ENCODE data around the gene EGFL7.
"Not testable (repeated sequence)": the region's sequence is repeated elsewhere in the genome, so short reads cannot be mapped to it uniquely, and the experiment has no call there.

The EGFL7 gene

DNA sequence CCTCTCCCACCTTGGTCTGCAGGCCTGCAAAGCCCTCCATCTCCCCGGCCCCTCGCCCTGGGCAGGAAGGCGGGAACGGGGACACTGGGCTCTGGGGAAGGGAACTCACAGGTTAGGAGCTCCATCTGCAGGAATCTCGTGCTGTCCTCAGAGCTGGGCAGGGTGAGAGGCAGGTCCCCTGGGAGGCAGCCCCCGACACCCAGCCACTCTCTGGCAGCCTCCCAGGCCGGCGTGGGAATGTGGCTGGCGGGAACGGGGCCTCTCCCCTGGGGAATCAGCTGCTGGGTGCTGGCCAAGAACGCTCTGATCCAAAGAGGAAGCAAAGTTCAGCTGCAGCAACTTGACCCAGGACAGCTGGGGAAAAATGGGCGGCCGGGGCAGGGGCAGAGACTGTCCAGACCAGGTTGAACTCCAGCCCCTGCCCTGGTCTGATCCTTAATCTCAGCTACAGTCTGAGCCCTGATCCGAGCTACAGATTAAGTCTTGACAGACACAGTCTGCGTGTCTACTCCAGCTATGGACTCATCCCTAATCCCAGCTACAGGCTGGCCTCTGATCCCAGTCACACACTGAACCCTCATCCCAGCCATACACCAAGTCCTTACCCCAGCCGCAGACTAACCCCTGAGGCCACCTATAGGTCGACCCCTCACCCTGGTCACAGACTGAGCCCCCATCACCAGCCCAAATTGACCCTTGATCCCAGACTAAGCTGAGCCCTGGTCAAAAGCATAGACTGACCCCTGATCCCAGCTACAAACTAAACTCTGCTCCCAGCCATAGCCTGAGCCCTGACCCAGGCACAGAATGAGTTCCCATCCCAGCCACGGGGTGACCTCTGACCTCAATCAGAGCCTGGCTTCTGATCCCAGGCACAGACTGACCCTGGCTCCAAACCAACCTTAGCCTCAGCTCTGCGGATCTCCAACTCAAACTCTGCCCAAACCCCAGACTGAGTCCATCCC is 37.3 kb upstream of the EGFL7 start:
- peak; percentile 47 for DNase-seq

DNA sequence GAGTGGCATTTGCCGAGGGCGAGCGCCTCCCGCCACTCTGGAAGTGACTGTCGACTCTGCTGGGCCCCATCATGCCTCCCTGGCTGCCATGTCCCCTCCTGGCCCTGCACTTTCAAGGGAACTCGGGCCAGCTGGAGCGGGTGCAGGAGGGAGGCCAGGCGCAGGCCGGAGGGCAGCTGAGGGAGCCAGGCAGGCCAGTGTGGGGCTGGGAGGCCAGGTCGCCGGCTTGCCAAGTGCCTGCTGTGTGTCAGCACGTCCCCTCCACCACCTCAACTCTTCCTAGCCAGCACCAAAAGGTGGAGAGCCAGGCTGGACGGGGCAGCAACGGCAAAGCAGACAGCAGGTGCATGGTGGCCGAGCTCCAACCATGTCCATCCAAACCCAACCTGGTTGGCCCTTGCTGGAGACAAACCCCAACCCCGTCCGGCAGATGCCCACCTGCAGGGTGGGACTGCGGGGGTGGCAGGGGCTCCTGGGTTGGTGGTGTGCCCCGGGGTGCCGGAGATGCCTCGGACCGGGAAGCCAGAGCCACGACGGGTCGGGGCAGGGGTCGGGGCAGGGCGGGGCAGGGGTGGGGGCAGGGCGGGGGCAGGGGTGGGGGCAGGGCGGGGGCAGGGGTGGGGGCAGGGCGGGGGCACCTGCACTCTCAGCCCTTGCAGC is 36.5 kb upstream of the EGFL7 start:
- no peak for DNase-seq

DNA sequence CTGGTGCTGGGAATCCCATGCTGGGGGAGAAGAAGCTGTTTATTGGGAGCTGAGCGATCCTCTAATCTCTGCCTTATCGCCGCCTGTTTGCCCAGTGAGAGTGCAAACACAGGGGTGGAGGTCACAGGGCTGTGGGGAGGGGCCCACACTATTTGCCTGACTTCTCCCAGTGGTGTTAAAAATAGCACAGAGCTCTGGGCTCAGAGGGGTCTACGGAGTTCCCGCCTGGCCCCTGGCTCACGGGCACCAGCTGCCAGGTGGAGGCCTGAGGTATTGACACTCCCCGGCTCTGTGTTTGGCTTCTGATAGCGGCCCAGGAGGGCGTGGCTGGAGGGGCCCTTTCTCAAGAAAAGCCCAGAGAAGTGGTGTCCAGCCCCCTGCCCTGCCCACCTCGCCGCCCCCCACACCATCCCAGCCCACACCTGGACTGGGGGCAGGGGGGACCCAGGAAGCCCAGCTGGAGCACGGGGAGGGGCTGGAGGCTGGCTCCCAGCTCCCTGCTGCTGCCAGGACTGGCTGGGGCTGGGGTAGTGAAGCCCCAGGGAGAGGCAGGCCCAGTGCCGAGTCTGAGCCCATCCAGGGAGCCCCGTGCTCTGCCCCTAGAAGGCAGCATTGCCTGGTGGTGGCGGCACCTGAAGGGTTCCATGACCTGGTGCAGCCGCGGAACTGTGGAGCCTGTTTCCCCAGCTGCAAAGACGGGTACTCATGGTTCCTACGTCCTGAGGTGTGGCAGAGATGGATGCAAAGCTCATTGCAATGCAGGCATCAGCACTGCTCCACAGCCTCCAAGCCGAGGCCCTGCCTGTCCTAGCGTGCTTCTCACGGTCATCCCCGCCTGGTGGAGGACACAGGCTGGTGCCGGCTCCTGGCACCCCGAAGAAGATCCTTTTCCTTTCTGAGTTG is 35.7 kb upstream of the EGFL7 start:
- DNase-seq, result no peak

DNA sequence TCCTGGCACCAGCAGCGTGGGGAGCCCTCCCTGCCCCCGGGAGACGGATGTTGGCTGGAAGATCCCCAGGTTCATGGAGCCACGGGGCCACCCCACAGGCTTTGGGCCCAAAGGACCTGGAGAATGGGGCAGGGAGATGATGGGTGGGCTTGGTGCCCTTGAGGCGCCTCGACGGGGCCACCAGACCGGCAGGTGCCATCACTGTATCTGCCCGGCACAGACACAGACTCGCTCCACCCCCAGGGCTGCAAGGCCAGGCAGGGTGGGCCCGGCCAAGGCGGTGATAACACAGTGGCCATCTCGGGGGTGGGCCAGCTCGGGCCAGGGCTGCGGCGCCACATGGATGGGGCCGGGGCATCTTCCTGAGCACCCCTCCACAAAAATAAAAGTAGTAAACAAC is 35.0 kb upstream of the EGFL7 start:
- no peak for DNase-seq

DNA sequence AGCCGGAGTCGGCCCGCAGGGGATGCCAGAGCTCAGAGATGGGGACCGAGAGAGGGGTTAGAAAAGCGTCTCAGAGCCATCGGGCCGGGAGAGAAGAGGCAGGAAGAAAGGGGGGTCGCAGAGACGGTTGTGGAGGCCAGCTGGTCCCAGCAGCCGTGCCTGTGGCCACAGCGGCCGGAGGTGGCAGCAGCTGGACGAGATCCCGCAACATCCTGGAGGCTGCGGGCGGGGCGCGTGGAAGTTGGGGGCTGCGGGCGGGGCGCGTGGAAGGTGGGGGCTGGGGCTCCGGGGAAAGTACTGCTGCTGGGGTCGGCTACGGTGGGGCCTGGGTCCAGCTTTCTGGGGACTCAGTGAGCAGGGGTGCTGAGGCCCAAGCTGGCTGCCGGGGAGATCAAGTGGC is 34.4 kb upstream of the EGFL7 start:
- DNase-seq, result no peak

DNA sequence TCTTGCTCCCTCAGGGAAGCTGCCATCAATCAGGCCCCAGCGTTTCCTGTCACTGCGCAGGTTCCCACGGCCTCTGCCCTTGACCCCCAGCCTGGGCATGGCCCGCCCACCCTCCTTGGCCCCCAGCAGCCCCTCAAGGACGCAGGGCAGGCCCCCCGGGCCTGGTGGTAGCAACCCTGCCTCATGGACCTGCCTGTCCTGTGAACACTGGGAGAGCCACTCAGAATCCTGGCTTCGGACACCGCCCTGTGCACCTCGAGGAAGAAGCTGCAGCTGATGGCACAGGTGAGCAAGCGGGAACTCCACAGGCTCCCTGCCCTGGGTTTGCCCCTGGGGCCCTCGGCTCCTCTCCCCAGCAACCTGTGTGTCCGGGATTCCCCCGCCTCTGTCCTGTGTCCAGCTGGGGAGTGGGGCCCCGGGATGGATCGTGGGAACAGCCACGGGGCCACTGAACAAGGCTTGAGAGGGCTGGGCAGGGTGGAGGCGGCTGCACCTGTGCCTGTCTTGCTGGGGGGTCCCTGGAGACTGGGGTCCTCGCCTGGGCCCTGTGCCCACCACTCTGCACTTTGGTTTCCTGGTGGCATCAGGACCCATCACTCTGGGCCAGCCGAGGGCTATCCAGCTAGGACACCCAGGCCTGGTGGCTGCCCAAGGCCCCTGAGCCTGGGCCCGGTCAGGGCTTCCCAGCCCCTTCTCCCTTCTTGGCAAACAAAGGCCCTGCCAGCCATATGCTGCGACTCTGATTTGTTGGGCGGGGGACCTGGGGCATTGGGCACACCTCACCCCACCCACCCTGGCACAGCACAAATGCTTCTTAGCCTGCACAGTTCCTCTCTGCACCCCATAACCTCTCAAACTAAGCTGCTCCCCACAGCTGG is 33.5 kb upstream of the EGFL7 start:
- DNase-seq, result no peak

DNA sequence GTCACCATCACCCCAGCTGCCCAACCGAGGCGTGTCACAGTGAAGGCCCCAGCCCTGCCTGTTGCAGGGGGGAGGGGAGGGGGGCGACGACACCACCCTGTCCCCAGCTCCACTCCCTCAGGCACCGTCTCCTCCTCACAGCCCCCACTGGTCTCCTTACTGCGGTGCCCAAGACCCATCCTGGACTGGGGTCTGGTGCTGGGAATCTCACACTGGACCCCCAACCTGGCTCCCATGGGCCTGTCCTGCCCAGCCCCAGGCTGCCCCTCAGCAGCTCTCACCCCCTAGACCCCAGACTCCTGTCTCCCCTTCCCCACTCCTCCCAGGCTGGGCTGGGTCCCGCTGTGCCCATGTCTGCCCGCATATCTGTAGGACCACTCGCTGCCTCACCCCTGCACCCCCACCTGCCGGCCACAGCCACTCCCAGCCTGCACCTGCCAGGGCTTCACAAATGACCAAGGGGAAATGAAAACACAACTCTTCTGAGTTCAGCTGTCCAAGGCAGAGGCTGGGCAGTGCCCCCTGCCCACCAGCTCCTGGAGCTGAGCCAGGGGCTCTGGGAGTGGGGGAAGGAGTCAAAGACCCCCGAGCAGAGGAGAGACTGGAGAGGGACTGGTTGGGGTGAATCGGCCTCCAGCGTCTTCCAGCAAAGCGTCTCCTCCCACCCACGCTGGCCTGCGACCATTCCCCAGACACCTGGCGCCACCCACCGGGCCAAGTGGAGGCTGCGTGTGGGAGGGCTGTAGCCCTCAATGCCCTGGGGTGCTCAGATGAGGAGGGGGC is 32.6 kb upstream of the EGFL7 start:
- DNase-seq, result peak; percentile 23

DNA sequence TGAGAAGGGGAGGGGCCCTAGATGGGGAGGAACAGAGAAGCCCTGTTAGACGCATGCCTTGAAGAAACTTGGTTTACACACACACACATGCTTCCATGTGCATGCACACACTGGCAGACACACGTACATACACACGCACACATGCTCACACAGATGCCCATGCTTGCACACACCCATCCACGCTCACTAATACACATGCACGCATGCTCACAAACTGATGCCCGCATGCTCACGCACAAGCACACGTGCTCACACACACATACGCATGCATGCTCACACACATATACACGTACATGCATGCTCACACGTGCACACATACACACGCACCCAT is 32.1 kb upstream of the EGFL7 start:
- no peak for DNase-seq

DNA sequence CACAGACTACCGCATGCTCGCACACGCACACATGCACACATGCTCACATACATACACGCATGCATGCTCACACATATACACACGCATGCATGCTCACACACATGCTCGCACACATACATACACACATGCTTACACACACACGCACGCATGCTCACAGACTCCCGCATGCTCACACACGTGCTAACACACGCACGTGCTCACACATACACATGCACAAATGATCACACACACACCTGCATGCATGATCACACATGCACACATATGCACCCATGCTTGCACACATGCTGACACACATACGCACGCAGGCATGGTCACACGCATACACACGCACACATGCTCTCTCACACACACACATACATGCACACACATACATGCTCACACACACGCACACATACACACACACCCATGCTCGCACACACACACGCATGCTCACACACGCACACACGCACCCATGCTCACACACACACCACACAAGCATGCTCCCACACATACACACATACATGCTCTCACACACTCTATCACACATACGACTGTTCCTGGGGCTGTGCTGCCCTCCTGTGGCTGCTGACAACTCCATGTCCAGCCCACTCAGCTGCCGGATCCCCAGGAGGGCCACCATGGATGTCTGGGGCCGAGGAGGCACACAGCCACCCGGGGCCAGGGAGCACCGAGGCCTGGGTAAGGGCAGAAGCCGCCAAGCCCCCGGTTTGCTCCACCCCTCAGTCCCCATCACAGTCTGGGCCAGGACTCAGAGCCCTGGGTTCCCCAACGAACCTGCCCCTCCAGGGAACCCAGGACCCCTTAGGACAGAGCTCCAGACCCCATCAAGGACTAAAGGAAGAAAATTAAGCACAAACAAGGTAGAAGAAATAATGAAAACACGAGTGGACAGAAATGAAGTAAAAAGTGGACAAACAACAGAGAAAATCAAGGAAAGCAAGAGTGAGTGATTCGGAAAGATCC is 31.4 kb upstream of the EGFL7 start:
- DNase-seq, result peak; percentile 74

DNA sequence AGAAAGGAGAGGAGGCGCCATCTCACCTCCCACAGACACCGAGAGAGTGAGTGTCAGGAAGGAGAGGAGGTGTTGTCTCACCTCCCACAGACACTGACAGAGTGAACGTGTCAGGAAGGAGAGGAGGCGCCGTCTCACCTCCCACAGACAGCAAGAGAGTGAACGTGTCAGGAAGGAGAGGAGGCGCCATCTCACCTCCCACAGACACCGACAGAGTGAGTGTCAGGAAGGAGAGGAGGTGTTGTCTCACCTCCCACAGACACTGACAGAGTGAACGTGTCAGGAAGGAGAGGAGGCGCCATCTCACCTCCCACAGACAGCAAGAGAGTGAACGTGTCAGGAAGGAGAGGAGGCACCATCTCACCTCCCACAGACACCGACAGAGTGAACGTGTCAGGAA is 30.6 kb upstream of the EGFL7 start:
- not testable (repeated sequence) for DNase-seq

DNA sequence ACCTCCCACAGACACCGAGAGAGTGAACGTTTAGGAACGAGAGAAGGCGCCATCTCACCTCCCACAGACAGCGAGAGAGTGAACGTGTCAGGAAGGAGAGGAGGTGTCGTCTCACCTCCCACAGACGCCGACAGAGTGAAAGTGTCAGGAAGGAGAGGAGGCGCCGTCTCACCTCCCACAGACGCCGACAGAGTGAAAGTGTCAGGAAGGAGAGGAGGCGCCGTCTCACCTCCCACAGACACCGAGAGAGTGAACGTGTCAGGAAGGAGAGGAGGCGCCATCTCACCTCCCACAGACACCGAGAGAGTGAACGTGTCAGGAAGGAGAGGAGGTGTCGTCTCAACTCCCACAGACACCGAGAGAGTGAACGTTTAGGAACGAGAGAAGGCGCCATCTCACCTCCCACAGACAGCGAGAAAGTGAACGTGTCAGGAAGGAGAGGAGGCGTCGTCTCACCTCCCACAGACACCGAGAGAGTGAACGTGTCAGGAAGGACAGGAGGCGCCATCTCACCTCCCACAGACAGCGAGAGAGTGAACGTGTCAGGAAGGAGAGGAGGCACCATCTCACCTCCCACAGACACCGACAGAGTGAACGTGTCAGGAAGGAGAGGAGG is 30.1 kb upstream of the EGFL7 start:
- not testable (repeated sequence) for DNase-seq

DNA sequence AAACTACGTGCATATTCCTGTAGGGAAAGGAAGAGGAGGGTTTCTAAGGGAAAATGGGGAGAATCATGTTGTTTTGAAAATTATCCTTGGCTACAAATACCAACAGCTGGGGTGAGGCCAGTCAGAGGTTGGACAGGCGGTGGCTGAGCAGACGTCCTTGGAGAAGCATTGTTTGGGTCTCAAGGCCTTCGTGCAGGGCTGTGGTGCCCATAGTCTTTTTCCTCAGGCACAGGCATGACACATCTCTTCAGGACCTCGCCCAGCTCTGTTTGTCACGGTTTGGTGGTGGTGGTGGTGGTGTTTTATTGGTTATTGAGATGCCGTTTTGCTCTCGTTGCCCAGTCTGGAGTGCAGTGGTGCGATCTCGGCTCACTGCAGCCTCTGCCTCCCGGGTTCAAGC is 27.8 kb upstream of the EGFL7 start:
- no peak for DNase-seq

DNA sequence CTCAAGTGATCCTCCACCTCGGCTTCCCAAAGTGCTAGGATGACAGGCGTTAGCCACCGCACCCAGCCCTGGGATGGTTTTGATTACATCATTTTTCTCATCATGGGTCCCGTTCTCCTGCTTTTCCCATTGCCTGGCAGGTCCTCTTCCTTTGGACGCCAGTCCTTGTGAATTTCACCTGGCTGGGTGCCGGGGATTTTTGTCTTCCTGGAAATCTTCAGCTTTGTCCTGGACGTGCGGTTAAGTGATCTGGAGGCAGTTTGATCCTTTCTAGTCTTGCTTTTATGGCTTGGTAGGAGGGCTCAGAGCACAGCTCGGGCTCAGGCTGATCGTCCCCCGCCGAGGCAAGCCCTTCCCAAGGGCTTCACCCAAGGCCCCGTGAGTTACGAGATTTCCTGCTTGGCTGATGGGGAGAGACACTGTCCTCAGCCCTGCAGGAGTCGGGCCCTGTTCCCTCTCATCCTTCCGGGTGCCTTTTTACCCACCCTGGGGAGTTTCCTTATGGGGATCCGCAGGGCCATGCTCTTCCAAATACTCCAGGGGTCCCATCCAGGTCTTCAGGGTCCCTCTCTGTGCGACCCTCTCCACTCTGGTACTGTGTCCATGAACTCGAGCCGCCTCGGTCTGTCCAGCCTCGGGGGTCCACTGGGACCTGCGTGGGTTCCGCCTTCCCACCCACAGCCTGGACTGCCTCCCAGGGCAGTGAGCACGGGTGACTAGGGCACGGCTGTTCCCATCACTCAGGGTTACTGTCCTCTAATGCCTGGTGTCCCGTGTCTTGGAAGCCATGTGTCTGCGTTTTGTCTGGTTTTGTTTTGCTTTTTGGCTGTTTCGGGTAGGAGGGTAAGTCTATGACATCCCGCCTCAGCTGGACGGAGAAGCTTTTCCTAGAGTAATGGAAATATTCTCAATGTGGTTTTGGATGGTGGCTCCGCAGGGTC is 22.3 kb upstream of the EGFL7 start:
- no peak for DNase-seq

DNA sequence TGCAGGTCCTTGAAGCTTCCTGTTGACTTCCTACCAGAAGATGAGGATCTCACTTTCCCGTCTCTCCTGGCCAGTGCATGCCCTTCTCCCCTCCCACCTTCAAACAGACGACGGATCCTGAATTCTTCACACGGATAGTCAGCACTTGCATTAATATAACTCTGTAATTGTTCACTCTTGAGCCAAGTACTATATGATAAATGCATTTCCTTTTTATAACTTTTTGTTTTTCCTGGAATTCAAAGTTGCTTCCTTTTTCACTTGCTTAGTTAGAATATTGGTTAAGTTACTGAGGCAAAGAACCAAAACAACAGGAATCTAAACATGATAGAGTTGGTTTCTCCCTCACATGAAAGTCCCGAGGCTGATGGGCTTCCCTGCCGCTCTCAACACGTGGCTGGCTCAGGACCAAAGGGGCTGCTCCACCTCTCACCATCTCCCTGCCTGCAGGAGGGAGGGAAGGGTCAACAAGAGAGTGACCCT is 20.2 kb upstream of the EGFL7 start:
- no peak for DNase-seq

DNA sequence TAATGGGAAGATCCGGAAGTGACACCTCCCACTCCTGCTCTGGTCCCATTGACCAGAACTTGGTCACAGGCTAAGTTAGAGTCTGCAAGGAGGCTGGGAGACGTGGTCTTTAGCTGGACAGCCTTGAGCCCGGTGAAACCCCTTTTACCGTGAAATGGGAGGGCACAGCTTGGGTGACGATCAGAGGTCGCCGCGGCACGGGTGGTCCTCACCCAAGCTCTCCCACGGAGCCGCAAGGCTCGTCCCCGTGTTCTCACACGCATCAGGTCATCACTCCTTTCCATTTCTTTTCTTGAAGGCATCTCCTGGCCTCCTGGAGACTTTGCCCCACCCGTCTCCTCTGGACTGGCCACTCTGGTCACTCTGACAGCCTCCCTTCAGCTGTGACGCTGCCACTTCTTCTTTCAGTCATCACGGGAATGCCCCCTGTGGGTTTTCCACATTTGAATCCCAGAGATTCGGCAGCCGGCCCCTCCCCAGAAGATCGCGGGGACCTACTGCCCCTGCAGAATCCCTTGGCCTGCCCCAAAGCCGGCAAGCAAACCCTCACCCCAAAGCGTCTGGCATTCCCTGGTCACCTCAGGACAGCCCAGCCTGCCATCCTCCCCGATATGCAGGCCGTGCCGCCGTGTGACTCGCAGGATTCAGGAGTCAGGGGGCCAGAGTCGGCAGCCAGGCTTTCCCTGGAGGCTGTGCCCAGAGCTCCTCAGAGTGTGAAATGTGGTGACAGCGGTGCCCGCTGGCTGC is 18.9 kb upstream of the EGFL7 start:
- DNase-seq, result no peak

DNA sequence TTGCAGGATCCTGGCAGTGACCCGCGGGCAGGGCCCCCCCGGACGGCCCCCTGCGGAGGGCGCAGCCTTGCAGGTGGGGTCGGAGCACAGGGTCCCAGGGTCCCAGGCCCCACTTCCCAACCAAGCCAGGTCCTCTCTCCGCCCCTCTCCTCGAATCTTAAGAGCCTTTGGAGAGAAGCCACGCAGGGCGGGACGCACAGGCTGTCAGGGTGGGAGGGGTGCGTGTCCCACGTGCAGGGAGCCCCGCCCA is 18.4 kb upstream of the EGFL7 start:
- DNase-seq, result peak; percentile 59

DNA sequence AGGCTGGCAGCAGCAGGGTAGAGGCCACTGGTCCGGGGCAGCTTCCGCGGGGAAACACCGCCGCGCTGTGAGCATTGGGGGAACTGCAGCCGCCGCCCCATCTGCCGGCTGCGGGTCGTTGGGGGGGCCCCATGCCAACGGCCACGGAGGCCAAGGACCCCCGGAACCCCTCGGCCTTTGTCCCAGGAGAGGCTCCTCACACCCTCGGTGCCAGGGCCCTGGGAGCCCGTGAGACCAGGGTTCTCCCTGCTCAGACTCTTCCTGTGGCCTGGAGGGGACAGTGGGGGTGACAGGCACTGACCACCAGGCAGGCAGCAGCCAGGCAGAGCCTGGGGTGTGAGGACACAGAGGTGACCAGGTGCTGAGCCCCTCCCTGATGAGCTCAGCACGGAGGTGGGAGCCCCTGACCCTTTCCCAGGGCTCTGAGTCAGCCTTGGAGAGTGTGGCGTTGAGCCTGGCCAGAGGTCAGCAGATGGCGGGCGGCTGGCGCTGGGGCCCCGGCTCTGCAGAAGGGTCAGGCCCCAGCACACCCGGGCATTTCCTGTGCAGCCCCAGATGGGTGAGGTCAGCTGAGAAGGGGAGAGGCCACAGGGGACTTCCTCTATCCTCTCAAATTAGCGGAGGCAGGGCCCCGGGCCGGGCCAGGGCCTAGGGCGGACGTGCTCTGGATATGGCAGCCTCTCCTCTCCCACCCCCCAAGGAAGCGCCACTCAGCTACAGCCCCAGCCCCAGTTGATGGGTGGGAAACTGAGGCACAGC is 17.9 kb upstream of the EGFL7 start:
- DNase-seq, result no peak

Measured in fibroblast of skin of right biceps (primary cell).